HG02798 (cell line): Measurements from ENCODE around the gene AADACL2.

Experiments used
- ATAC-seq: cut with Tn5 transposase; IDR thresholded peaks from one replicate; pipeline ENCODE4 v1.9.1; 2021; ENCODE audit warnings: mild to moderate bottlenecking; ENCODE audit not compliant: unreplicated experiment, poor library complexity

AADACL2 gene

GRCh38 chr3:151796105-151796680, 62.5 kb downstream of the AADACL2 start:
- ATAC-seq: no peak

- no peak for ATAC-seq
These were observed 64.7 kb downstream of the AADACL2 start for GRCh38 chr3:151798466-151798865.

- ATAC-seq: no peak
These were observed 66.7 kb downstream of the AADACL2 start for GRCh38 chr3:151800431-151800830.

DNA sequence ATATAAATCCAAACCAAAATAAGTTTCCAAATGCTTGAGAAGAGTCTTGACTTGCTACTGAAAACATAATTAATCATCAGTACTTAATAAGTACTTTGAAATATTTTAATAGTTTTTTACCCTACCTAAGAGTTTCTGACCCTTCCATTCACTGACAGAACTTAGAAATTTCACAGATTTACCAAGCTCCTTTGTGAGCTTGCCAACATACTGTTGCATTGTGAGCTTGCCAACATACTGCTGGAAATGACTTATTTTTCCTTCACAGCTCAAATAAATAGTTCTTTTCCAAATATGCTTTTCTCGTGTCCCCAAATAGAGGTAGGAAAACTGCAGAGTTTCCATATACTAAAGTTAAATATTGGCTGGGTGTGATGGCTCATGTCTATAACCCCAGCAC, 70.5 kb downstream of the AADACL2 start:
- ATAC-seq: no peak

DNA sequence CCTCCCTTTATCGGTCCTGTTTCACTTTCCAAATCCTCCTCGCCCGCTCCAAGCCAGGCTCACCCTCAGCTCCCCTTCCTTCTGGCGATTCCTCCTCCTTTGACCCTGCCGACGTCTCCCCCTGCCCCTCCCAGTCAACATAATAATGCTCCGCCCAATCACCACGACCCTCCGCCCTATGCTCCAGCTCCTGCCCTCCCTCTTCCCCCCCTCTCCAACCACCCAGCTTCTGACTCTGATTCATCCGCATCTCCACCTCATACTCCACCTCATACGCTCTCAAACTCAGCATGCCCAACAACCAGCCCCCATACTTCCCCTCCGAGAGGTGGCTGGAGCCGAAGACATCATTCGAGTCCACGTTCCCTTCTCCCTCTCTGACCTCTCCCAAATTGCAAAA, 73.1 kb downstream of the AADACL2 start:
- ATAC-seq: no peak
